ENCODE results near the gene GM2A. TPM values are rescaled to one million over a fixed set of nuclear protein-coding genes. Genes with fewer than 3 reads are reported as not detected.

Gene GM2A
- total and polyA plus RNA-seq, 2 of the 8 experiments (the other 6 are each of a cell fraction or from before 2014, with no cell fraction given) = 18.5 to 32.2 TPM

GRCh38 chr5:151253605-151253950 lies 593 bp downstream of the GM2A start:
- Histone ChIP-seq H2BK20ac (ENCODE audit: low read length) (no peak overlapping the region), H3K79me1 (ENCODE audit: low read depth, low read length) (no peaks in the 10 kb centered on the region), H3K14ac (ENCODE audit: insufficient read length) (peak overlapping the region; percentile 5), H4K20me1 (replicated peaks in 1 of 2; ENCODE audit: control insufficient read depth in 1 of 2, insufficient read depth in 2 of 2, low read length in 2 of 2) (no peaks in the 10 kb centered on the region), H3K9ac (replicated peaks in 1 of 4; ENCODE audit: extremely low read depth in 1 of 4, low read depth in 3 of 4, low read length in 3 of 4) (peak overlapping the region; percentile 51 to 86 (median 56); a peak in 6 of 7 replicates), H3K4me1 (replicated peaks in 1 of 4; ENCODE audit: control insufficient read depth in 3 of 4, insufficient read depth in 4 of 4, low read length in 3 of 4) (peaks cover 0 to 12% (median 5%) of the 10 kb centered on the region in 4 experiments), H3K56ac (replicated peaks; ENCODE audit: insufficient read length, low read depth, low read length) (peak overlapping the region; percentile 67), H2BK5ac (ENCODE audit: low read depth, low read length) (no peak overlapping the region), H4K91ac (replicated peaks; ENCODE audit: insufficient read length, low read length) (no peak overlapping the region), H2AFZ (ENCODE audit: low read length) (no peak overlapping the region), H3K4me2 (ENCODE audit: insufficient read depth in 1 of 2, low read depth in 2 of 2, low read length in 2 of 2) (peak overlapping the region; percentile 85 to 99), H3K4ac (replicated peaks; ENCODE audit: insufficient read length, low read depth, low read length) (no peak overlapping the region), H4K8ac (ENCODE audit: extremely low read depth, insufficient read depth, low read length) (no peak overlapping the region), H2AK5ac (ENCODE audit: low read depth, low read length) (no peak overlapping the region), H3K18ac (ENCODE audit: extremely low read depth, low read length) (0 out of 2 replicates have a peak overlapping the region, but pooled peaks have one; percentile 36), H3K9me3 (ENCODE audit: insufficient read depth in 2 of 2, low read depth in 1 of 2, low read length in 1 of 2) (no peaks in the 10 kb centered on the region), H3K23ac (ENCODE audit: insufficient read length) (no peak overlapping the region), H3K79me2 (ENCODE audit: control insufficient read depth in 1 of 2, insufficient read depth in 2 of 2, low read length in 2 of 2) (peaks cover 0 to 8% of the 10 kb centered on the region in 2 experiments; a peak in 2 of 4 replicates), H2BK120ac (replicated peaks; ENCODE audit: low read depth, low read length) (no peak overlapping the region), H3K36me3 (ENCODE audit: control insufficient read depth in 2 of 4, insufficient read depth in 4 of 4, low read length in 3 of 4) (no peaks in the 10 kb centered on the region; a peak in 1 of 8 replicates), H3K27me3 (replicated peaks in 1 of 4; ENCODE audit: control insufficient read depth in 3 of 4, extremely low read depth in 1 of 4, insufficient read depth in 3 of 4, low read length in 3 of 4) (no peaks in the 10 kb centered on the region), H4K5ac (ENCODE audit: insufficient read length, low read depth, low read length) (no peak overlapping the region), H3K23me2 (ENCODE audit: low read depth, low read length) (peaks cover 6% of the 10 kb centered on the region; the same call in 1 of the 2 replicates), H3K4me3 (ENCODE audit: extremely low read depth in 1 of 4, insufficient read depth in 2 of 4, low read depth in 3 of 4, low read length in 4 of 4) (peak overlapping the region; percentile 72 to 84 (median 74)), H2BK15ac (ENCODE audit: low read length) (no peak overlapping the region), H3K27ac (ENCODE audit: low read depth, low read length) (no peak overlapping the region), H2BK12ac (ENCODE audit: low read depth, low read length) (peak overlapping the region; percentile 18; the same call in 1 of the 2 replicates)
- ChIA-PET CTCF (ENCODE audit: partially characterized antibody) (interaction anchor here (1.0 to 2.2 kb wide), 8 partner anchors 11 to 486 kb away, joined by 3 to 9 read pairs (median 4); partner anchors contain the start of gene CCDC69), POLR2A (ENCODE audit: partially characterized antibody) (interaction anchor here (0.8 to 1.2 kb wide), 4 partner anchors 19 to 517 kb away, joined by 3 read pairs; partner anchors contain the start of gene G3BP1)
- 49% methylated on average over 5 of the region's 5 CpGs; no CpG with 5 or more reads in 1 of the 2 experiments for WGBS, 2 experiments (ENCODE audit: extremely low coverage in 1 of 2, insufficient coverage in 1 of 2, insufficient read length in 1 of 2, insufficient replicate concordance in 2 of 2, low coverage in 1 of 2, low lambda C conversion rate in 2 of 2, missing lambda C conversion rate in 1 of 2)
- no peak for DNase-seq (ENCODE audit: low read depth in 1 of 2, low spot score in 2 of 2)
- FAIRE-seq = no peak
- TF ChIP-seq TEAD4 (IDR thresholded peaks at IDR 0.05; ENCODE audit: low read depth, low read length) (no peak), ASH2L (IDR thresholded peaks at IDR 0.05; ENCODE audit: low read length) (no peak), FOSL1 (IDR thresholded peaks at IDR 0.05; ENCODE audit: insufficient read depth, low read depth, low read length) (no peak), SAP30 (IDR thresholded peaks at IDR 0.05; ENCODE audit: insufficient read depth, insufficient replicate concordance, low read length) (no peak), JUN (IDR thresholded peaks at IDR 0.05; ENCODE audit: low read depth, low read length) (no peak)
